Measurements from ENCODE around the gene MYO5B.

DNA sequence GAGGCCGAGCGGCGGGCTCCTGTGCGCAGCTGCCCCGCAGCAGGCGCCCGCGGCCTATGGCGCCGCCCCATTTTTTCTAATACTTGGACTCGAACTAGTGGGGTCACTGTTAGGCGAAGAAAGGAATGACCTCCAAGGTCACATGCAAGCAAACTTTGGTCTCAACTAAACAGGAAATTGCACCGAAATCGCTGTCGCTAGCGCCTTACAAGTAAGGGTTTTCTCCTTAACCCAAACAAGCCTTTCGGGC lies 382.0 kb downstream of the MYO5B start:
- TF ChIP-seq CTCF (IDR thresholded peaks at IDR 0.05; ENCODE audit: low read depth, low read length, missing input control) (no peak), RAD21 (IDR thresholded peaks at IDR 0.05) (peak in 1 of 2 donors; percentile 7), TAF1 (conservative IDR thresholded peaks at IDR 0.05) (no peak)

Measured in liver (tissue), 3 donors.